Stomach (tissue), 9 donors: ENCODE measurements around the gene PTPRM. TPM values are rescaled to one million over a fixed set of nuclear protein-coding genes. Genes with fewer than 3 reads are reported as not detected.

Experiments
- DNase-seq, 2 donors: peaks; one replicate each; pipeline versions ENCODE4 v3.0.0 to v3.0.0-alpha.2; 2013 to 2019
- H3K27ac ChIP-seq, 5 donors: fragments of 200-600 bp in 4 of 5; sonication (generic) in 4 of 5; one replicate each; pipeline ENCODE4 v1.5.1; 2013 to 2019; ENCODE audit warnings: mild to moderate bottlenecking in 1 of 5, moderate library complexity in 1 of 5
- H3K27me3 ChIP-seq, 3 donors: fragments of 200-600 bp; sonication (generic); one replicate each; pipeline ENCODE4 v1.5.1; 2017 to 2019; ENCODE audit warnings: mixed run types in 1 of 3
- H3K36me3 ChIP-seq, 4 donors: fragments of 200-600 bp; sonication (generic); 1 replicate in 3 of 4; 2 replicates in 1 of 4; pipeline ENCODE4 v1.5.1; 2016 to 2019
- H3K4me1 ChIP-seq, 4 donors: fragments of 200-600 bp; sonication (generic); one replicate each; pipeline ENCODE4 v1.5.1; 2016 to 2019
- H3K4me3 ChIP-seq, 4 donors: fragments of 200-600 bp; sonication (generic) in 3 of 4; one replicate each; pipeline ENCODE4 v1.5.1; 2016 to 2019; ENCODE audit warnings: mild to moderate bottlenecking in 1 of 4
- H3K9me3 ChIP-seq, 4 donors: fragments of 200-600 bp; sonication (generic); one replicate each; pipeline ENCODE4 v1.5.1; 2016 to 2019
- CTCF ChIP-seq, 7 experiments: fragments of 450-650 bp in 4 of 7; fragments of 200-600 bp in 3 of 7; sonication (generic) in 3 of 7; IDR thresholded peaks; one replicate each; pipeline ENCODE4 v1.5.1; 2016 to 2019; ENCODE audit warnings: antibody characterized with exemption in 7 of 7, control low read depth in 2 of 7, mild to moderate bottlenecking in 1 of 7
- EP300 ChIP-seq: sonication (generic); formaldehyde crosslinking; IDR thresholded peaks from one replicate; pipeline ENCODE4 v1.6.1; 2017; ENCODE audit warnings: antibody characterized with exemption
- POLR2A ChIP-seq, 4 donors: fragments of 450-650 bp; IDR thresholded peaks; one replicate each; pipeline ENCODE4 v1.6.1; 2016; ENCODE audit warnings: antibody characterized with exemption in 4 of 4, control low read depth in 2 of 4, mild to moderate bottlenecking in 1 of 4, moderate library complexity in 1 of 4
- POLR2AphosphoS5 ChIP-seq, 3 donors: sonication (generic); formaldehyde crosslinking; IDR thresholded peaks; one replicate each; pipeline ENCODE4 v1.6.1; 2016; ENCODE audit warnings: antibody characterized with exemption in 3 of 3
- WGBS, 5 donors: extraction: QIAGEN DNeasy Blood & Tissue Kit in 3 of 5; methylation state at CpG; one replicate each; pipeline versions ENCODE4 v1.1.5 to v1.1.7; 2013 to 2018; 5-methylcytosine and 5-hydroxymethylcytosine counted together
- intact Hi-C: fragments of 100-400 bp; cut with DNase I; formaldehyde crosslinking; loops from one replicate; pipeline ENCODE4 v1.15.1; 2023; ENCODE audit warnings: low total_unique reads
- polyA plus RNA-seq, 3 donors: library from polyadenylated mRNA; stranded (reverse); fragments of 200-250 nt; gene quantifications; one replicate each; pipeline ENCODE4 v1.2.3, GENCODE V29; 2013
- total RNA-seq, 5 donors: library from RNA; depleted of rRNA; stranded (reverse); fragments of >200 nt; gene quantifications; one replicate each; pipeline versions ENCODE4 v1.1.0 to v1.2.3, GENCODE V29; 2014 to 2016
- donor health status: healthy with polysubstance abuse.
- donor health status: Bipolar disorder and iron deficiency.
- donor health status: healthy.

Gene PTPRM
- total and polyA plus RNA-seq, 8 donors: 7.5 to 246 (median 58.2) TPM

- WGBS, 5 donors: 22 to 39% (median 31%) methylated on average over 5 of the region's 5 CpGs
- Histone ChIP-seq H3K27ac (peak overlapping the region; percentile 14 to 62 (median 45)), H3K4me1 (peaks cover 4 to 27% (median 18%) of the 10 kb centered on the region in 4 donors), H3K4me3 (no peak overlapping the region), H3K36me3 (no peaks in the 10 kb centered on the region), H3K27me3 (no peaks in the 10 kb centered on the region), H3K9me3 (no peaks in the 10 kb centered on the region)
- DNase-seq: peak in 1 of 2 donors; percentile 80
- no peak for TF ChIP-seq POLR2AphosphoS5 (IDR thresholded peaks at IDR 0.05)
- TF ChIP-seq POLR2A (IDR thresholded peaks at IDR 0.05): no peak
- no peak for TF ChIP-seq EP300
- no peak for TF ChIP-seq CTCF (IDR thresholded peaks at IDR 0.05)
- intact Hi-C loops: no loop called here
These were observed 762.2 kb downstream of the PTPRM start for GRCh38 chr18:8329186-8329771.

DNA sequence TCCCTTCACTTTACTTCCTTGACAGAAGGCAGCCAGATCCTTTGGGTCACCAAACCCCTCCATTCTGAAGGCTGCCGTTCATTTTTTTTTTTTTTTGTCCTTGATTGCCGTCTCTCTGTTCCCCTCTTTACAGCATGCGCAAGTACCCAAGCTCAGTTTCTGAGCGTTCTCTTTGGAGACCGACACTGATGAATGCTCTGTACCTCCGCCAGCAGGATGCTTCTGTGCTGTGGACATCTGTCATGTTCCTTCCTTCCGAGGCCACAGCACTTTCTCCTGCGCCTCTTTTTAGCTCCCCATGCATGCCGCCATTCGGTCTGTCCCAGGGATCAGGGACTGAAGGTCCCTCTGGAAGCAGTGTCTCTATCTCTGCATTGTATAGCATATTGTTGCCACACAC, 763.5 kb downstream of the PTPRM start:
- WGBS, 5 donors: 92 to 96% (median 95%) methylated on average over 10 of the region's 10 CpGs
- Histone ChIP-seq H3K9me3 (no peaks in the 10 kb centered on the region), H3K4me1 (peaks cover 4 to 25% (median 17%) of the 10 kb centered on the region in 4 donors), H3K4me3 (no peak overlapping the region), H3K27me3 (no peaks in the 10 kb centered on the region), H3K27ac (no peak overlapping the region), H3K36me3 (no peaks in the 10 kb centered on the region)
- TF ChIP-seq POLR2AphosphoS5 (IDR thresholded peaks at IDR 0.05) (no peak), EP300 (no peak), POLR2A (IDR thresholded peaks at IDR 0.05) (no peak), CTCF (IDR thresholded peaks at IDR 0.05) (no peak)
- intact Hi-C loops: no loop called here
- DNase-seq: no peak

DNA sequence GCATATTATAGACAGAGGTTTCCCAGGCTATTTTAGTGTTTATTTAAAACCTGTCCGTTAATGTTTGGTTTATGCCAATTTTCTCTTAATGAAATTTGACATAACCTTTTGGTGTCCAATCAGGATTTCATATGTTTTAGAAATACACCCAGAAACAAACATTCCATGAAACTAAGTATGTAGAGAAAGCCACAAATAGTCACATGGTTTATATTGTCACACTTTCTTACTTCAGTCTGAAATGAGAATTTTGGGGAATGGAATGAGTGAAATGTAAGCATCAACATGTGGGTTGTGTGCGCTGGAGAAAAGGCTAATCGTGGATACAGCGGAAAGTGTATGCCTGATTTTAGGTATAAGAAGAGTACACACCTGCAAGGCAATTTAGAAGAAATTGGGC, 765.2 kb downstream of the PTPRM start:
- TF ChIP-seq CTCF (IDR thresholded peaks at IDR 0.05): no peak
- TF ChIP-seq POLR2A (IDR thresholded peaks at IDR 0.05): no peak
- no peak for TF ChIP-seq EP300
- TF ChIP-seq POLR2AphosphoS5 (IDR thresholded peaks at IDR 0.05): no peak
- intact Hi-C loops: no loop called here
- no peak for DNase-seq
- Histone ChIP-seq H3K27me3 (no peaks in the 10 kb centered on the region), H3K27ac (no peak overlapping the region), H3K4me1 (peaks cover 4 to 25% (median 17%) of the 10 kb centered on the region in 4 donors), H3K4me3 (no peak overlapping the region), H3K36me3 (no peaks in the 10 kb centered on the region), H3K9me3 (no peaks in the 10 kb centered on the region)
- WGBS, 5 donors: 63 to 84% (median 78%) methylated on average over 4 of the region's 4 CpGs

- no peak for DNase-seq
- Histone ChIP-seq H3K27ac (no peak overlapping the region), H3K4me1 (peaks cover 0 to 19% (median 3%) of the 10 kb centered on the region in 4 donors), H3K27me3 (no peaks in the 10 kb centered on the region), H3K9me3 (no peaks in the 10 kb centered on the region), H3K4me3 (no peak overlapping the region), H3K36me3 (no peaks in the 10 kb centered on the region)
- intact Hi-C loops: no loop called here
- 47 to 77% (median 63%) methylated on average over 1 of the region's 1 CpG for WGBS, 5 donors
- TF ChIP-seq POLR2A (IDR thresholded peaks at IDR 0.05): no peak
- TF ChIP-seq CTCF (IDR thresholded peaks at IDR 0.05): no peak
- no peak for TF ChIP-seq EP300
- no peak for TF ChIP-seq POLR2AphosphoS5 (IDR thresholded peaks at IDR 0.05)
These were observed 766.8 kb downstream of the PTPRM start for GRCh38 chr18:8333961-8334360.
